ENCODE data around the gene PTPRJ.

The PTPRJ gene

DNA sequence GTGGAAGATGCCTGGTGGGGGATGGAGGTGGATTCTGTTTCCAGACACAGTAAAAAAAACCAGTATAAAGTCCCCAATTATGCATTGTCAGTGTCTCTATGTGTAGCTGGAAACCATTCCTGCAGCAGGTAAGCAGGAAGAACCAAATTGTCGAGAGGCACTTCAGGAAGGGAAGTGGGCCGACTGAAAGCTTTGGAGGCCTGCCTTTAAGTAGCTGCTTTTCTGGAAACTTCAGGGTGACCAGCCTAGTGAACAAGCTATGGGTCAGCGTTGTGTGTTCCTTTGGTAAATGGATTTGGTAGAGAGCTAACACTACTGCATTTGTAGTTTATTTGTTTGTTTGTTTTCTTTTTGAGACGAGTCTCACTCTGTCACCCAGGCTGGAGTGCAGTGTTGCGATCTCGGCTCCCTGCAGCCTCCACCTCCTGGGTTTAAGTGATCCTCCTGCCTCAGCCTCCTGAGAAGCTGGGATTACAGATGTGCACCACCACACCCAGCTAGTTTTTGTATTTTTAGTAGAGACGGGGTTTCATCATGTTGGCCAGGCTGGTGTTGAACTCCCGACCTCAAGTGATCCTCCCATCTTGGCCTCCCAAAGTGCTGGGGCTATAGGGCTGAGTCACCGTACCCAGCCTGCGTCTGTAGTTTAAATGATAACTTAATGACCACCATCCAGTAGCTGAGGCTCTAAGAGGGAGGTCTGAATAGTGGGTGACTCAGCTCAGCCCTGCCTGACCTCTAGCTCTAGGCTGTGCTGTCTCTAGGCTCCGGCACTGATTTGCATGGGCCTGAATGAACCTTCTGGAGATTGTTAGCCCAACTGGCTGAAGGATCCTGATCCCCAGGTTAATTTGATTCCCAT is 12.8 kb downstream of the PTPRJ start:
- FAIRE-seq (peak; percentile 69), DNase-seq (ENCODE audit: insufficient read length, low spot score) (peak; percentile 81)

DNA sequence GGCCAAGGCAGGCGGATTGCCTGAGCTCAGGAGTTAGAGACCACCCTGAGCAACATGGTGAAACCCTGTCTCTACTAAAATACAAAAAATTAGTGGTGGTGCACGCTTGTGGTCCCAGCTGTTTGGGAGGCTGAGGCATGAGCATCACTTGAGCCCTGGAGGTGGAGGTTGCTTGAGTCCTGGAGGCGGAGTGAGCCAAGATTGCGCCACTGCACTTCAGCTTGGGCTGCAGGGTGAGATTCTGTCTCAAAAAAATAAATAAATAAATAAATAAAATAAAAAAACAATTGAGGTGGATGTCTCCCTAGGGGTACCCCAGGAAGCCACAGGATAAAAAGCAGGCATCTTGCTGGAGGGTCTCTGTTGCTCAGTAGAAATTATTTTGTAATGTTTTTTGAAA is 14.1 kb downstream of the PTPRJ start:
- FAIRE-seq (no peak), DNase-seq (ENCODE audit: insufficient read length, low spot score) (no peak)

DNA sequence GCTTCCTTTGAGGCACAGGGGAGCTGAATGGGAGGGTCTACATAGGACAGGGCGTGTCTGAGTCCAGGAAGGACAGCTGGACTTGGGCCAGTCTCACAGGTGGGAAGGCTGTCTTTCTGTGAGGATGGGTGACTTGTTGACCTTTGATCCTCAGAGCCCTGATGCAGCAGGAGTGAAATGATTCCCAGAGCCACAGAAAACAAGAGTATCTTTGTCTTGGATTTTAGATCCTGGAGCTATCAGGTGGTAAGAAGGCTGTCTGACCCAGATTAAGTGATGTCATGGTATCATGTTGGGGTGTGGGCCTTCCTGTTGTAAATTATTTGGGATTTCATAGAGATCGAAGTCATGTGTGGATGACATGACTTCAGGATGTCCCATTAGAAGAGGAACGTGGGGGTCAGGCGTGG is 15.0 kb downstream of the PTPRJ start:
- DNase-seq (ENCODE audit: insufficient read length, low spot score), result no peak

DNA sequence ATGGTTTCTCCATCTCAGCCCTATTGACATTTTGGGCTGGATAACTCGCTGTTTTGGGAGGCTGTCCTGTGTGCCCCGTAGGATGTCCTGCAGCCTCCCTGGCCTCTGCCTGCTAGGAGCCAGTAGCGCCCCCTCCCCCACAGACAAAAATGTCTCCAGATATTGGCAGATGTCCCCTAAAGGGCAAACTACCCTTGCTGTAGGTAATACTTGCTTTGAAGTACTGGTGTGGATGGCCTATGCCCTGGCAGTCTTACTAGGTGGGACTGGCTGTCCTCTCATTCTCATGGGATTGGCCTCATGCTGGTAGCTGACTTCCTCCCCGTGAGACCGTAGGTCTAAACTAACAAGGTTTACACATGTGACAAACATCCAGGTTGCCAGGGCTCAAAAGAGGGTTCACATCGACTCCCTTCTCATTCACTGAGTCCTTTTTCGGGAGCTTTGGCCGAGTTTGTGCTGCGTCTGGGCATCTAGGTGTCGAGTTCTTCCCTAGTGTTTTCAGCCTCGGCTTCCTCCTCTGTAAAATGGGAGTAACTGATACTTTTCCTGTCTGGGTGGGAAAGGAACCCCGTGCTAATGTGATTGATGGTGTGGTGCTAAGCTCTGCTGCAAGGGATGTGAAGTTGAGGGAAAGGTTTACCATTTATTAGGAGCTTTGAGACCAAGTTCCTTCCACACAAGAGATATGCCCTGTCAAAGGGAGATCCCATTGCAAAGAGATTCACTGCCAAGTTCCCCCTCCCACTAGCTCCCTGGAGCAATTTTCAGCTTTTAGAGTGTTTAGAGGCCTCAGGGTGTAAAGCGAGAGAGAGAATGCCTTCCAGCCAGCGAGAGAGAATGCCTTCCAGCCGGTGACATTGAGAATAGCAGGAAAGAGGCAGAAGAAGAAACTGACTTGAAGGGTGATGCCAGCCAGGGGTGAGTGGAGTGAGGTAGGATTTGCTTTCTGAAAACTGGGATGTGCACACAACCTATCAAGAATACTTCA is 17.0 kb downstream of the PTPRJ start:
- FAIRE-seq (no peak), DNase-seq (ENCODE audit: insufficient read length, low spot score) (no peak)

More for the DNA sequence above, 15.0 kb downstream of the PTPRJ start:
- no peak for FAIRE-seq

DNA sequence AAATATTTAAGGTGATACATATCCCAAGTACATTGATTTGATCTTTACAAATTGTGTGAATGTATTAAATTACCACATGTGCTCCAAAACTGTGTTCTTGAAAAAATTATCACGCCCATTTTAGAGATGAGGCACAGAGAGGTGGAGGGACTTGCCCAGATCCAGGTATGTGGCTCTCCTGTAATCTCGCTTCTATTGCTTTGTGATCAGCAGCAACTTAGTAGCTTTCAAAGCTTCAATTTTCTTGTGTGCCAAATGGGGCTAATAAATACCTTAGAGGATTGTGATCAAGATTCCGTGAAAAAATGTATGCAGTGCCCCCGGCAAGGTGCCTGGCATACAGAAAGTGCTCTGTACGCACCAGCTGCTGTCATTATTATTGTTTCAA is 18.0 kb downstream of the PTPRJ start:
- DNase-seq (ENCODE audit: insufficient read length, low spot score) (no peak), FAIRE-seq (no peak)

DNA sequence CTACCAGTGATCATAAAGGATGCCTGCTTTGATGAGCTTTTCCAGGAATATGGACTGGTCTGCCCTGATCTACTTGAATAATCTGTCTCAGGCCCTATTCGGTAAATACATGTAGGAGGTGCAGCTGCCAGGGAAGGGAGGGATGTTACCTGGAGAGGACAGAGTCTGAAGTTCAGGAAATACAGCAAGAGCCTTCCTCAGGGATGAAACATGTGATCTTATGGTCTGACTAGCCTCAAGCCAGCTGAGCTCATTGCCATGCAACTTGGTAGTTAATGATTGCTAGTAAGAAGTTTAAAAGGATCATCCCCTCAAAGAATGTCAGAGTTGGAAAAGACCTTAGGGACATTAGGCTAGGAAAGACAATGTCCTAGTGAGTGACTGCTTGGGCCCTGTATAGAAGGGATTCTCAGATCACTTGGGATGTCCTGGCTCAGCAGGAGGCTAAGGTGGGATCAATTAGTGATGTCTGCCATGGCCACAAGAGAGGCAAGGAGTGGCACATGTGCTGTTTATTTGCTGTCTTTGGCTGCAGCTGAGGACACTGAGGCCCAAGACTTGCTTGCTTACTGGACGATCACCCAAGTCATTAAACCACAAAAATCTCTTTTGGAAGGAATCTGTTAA is 18.5 kb downstream of the PTPRJ start:
- no peak for FAIRE-seq
- DNase-seq (ENCODE audit: insufficient read length, low spot score), result no peak

DNA sequence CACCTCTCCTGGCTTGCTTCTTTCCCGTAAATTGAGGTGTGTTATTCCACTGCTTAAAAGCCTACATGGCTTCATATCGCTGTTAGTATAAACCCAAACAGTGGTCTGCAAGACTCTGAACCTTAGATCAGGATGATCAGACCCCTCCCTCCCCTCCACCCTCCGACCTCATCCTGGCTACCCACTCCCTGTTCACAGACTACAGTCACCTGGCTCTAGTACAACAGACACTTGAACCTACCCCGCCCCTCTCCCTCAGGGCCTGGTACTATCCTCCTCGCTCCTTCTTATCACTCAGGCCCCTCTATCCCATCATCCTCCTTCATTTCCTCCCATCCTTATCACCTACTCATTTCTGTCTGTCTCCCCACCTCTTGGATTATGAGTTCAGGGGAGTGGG is 20.1 kb downstream of the PTPRJ start:
- FAIRE-seq, result no peak
- DNase-seq (ENCODE audit: insufficient read length, low spot score), result no peak

DNA sequence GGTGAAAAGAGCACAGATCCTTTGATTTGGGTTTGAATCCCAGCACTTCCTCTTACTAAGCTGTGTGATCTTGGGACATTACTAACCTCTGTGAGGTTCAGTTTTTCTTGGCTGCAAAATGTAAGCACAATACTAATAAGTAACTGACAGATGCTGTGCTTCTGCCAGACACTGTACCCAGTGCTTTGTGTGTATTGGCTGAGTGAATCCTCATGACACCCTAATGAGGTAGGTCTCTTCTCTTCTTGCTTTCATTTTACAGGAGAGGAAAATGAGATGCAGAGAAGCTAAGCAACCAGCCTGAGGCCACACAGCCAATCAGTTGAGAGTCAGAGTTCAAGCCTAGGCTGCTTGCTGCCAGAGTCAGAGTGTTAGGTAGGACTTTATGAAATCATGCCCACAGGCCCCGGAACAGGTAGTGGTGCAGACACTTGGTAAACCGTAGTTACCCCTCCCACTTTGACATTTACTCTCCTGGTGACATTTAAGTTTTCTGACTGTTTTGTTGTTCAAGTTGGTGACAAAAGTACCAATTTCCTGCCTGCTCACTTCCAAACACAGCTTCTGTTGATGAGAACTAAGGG is 21.2 kb downstream of the PTPRJ start:
- no peak for FAIRE-seq
- no peak for DNase-seq (ENCODE audit: insufficient read length, low spot score)

DNA sequence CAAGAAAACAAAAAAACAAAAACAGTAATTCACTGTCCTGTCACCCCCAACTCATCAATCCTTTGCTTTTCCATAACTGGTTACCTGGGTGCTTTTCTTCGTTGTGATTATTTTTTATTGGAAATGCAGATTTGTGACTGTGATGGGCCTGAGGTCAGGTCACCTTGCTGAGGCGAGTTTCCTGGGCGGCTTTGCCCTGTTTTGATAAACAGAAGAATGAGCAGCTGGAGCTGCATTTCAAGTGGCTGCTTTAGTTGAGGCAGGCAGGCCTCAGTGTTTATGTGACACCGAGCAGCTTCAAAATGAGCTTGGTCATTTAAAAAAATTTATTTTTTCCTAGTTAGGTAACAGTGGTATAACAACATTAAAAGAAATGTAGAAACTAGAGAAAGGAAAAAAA is 22.2 kb downstream of the PTPRJ start:
- FAIRE-seq, result no peak
- no peak for DNase-seq (ENCODE audit: insufficient read length, low spot score)

DNA sequence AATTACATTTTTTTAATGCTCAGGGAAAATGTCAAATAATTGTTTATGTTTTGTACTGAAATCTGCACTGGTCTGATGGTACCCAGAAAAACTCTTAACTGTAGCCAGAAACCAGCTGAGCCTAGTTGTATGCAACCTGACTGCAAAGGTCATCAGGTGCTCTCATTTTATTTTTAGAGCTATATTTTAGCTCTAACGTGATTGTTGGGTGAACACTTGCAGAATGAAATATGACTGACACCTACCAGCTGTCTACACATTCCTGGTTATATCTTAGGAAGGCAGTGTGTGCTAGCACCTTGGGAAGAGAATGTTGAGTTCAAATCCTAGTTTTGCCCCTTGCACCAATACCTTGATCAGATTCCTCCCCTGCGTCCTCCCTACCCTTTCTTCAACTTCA is 23.6 kb downstream of the PTPRJ start:
- FAIRE-seq, result no peak
- DNase-seq (ENCODE audit: insufficient read length, low spot score), result no peak

DNA sequence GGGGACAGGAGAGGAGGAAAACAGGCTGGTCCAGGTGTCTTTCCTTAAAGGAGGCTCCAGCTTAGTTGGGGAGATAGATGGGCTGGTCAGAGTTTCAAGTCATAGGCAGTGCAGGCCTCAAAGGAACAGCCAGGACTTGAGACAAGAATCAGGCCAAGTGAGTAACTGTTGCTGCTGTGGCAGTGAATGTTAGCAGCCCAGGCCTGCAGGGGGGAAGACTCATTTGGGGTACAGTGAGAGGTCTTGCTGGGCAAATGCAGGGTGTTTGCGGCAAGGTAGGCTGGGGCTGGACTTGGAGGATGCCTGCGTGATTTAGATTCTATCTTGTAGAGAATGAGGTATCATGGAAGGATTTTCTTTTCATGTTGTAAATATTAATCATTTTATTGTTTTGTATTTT is 24.1 kb downstream of the PTPRJ start:
- FAIRE-seq (no peak), DNase-seq (ENCODE audit: insufficient read length, low spot score) (no peak)

DNA sequence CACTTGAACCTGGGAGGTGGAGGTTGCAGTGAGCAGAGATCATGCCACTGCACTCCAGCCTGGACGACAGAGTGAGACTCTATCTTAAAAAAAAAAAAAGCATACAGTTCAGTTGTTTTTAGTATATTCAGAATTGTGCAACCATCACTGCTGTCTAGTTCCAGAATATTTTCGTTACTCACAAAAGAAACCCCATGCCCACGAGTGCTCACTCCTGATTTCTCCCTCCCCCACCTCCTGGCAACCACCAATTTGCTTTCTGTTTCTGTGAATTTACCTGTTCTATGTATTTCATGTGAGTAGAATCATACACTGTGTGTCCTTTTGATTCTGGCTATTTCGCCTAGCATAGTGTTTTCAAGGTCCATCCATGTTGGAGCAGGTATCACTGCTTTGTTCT is 24.8 kb downstream of the PTPRJ start:
- FAIRE-seq (no peak), DNase-seq (ENCODE audit: insufficient read length, low spot score) (no peak)

DNA sequence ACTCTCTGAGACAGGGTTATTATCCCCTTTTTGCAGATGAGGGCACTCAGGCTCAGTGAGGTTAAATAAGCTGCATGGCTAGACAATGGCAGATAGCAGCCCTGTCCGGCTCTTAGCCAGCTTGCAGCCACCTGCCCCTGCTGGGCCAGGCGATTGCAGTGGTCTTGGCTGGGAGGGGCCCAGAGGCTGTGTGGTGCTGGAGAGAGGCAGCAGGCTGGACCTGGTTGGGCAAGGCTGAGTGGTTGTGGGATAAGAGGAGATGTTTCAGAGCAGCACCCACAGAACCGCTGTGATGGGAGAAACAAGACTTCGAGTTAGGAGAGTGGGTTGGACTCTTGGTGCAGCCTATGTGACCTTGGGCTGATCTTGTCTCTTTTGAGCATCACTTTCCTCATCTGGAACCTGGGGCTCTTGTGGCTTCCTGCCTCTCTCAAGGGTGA is 25.5 kb downstream of the PTPRJ start:
- no peak for DNase-seq (ENCODE audit: insufficient read length, low spot score)
- FAIRE-seq, result no peak

DNA sequence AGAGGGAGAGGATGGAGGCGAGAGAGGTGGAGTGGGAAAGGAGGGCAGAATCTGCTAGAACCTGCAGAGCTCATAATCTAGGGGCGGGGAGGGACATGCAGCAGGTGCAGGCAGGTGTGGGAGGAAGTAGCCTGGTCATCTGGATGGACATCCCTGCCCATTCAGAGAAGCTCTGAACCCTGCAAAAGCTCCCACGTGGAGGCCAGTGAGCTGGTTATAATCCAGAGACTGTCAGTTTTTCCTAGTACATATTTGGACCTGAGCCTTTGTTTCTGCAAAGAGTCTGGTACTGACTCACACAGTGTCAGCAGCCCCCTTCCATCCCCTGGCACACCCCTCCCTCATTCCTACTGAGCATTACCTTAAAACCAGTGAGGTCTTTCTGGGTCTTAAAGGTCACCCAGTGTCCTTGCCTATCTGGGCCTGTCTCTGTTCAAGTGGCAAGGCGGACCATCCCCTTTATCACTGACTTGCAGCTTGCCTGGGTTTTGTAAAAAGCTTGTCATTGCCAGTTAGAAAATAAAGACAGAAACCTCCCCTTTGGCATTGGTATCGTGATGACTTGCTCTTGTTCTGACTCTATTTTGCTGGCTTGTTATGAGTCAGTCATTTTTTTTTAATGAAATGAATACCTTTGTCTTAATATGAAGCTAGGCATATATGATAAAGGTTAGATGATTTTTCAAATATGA is 26.1 kb downstream of the PTPRJ start:
- FAIRE-seq (no peak), DNase-seq (ENCODE audit: insufficient read length, low spot score) (no peak)

DNA sequence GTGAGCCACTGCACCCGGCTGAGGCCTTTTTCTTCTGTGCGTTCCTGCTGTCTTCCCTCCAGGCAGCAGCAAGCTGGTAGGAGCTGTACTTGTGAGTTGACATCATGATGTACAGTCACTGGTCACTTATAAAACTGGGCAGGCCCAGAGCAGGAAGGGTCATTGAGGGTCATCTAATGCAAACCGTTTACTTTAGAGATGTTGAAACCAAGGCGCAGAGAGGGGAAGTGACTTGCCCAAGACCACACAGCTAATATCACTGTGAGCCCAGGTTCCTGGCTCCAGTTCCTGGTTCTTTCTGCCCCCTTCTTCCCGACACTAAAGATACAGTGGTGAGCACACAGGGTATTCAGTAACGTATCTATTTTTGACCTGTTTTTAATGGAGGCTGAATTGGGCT is 27.3 kb downstream of the PTPRJ start:
- FAIRE-seq, result no peak
- no peak for DNase-seq (ENCODE audit: insufficient read length, low spot score)

DNA sequence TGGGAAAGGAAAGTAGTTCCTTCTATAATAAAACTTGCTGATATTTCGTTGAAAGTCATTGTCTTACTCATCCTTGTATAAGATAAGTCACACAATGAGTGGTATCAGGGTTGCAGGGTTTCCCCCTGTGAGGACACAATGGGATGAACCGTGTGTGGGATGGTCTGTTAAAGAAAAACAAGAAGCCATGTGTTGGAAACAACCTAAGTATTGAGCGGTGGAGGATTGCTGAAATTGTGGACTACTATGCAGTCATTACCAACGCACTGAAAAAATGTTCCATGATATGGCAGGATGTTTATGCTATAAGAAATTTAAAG is 28.6 kb downstream of the PTPRJ start:
- no peak for FAIRE-seq
- DNase-seq (ENCODE audit: insufficient read length, low spot score), result no peak

DNA sequence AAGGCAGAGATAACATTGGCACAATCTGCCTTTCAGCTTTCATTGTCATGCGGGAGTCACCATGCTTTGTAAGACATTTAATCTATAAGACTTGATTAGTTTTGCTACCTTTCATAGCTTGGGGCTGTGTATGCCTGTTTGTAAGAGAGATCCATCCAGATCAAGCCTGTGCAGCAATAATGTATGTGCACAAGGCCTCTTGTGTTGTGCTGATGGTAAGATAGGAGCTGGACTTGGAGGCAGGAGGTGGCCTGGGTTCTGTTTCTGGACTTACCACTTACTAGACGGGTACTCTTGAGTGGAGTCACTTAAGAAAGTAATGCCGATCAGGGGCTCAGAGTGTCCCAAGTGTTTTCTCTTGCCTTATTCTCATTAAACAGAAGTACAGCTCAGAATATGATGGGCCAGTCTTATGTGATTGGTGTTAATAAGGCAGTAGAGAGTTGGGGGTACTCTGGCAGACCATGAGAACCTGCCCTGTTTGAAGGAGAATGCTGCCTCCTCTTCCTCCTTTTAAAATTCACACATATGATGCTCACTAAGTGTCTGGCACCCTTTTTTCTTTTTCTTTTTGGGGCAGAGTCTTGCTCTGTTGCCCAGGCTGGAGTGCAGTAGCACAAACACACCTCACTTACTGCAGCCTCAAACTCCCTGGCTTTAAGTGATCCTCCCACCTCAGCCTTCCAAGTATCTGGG is 30.9 kb downstream of the PTPRJ start:
- DNase-seq (ENCODE audit: insufficient read length, low spot score) (no peak), FAIRE-seq (no peak)

DNA sequence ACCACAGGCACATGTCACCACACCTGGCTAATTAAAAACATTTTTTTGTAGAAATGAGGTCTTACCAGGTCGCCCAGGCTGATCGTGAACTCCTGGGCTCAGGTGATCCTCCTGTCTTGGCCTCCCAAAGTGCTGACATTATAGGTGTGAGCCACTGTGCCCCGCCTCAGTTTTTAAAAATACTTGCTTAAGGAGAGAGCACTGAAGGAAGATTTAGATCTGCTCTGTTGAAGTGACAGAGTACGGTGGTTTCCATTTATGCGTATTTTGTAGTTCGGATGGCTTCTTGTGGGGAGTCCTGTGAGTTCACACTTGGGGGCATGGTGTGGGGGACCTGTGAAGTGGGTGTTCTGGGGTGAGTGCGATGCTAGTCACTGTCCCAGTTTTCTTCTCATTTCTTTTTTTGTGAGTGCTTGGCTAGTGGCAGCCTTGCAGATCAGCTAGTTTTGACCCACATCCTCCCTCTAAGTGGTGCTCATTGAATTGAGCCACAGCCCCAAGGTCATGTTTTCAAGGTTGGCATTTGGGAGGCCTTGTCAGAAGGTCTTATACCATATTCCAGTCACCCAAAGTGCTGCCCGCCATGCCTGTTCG is 31.5 kb downstream of the PTPRJ start:
- DNase-seq (ENCODE audit: insufficient read length, low spot score) (no peak), FAIRE-seq (no peak)

DNA sequence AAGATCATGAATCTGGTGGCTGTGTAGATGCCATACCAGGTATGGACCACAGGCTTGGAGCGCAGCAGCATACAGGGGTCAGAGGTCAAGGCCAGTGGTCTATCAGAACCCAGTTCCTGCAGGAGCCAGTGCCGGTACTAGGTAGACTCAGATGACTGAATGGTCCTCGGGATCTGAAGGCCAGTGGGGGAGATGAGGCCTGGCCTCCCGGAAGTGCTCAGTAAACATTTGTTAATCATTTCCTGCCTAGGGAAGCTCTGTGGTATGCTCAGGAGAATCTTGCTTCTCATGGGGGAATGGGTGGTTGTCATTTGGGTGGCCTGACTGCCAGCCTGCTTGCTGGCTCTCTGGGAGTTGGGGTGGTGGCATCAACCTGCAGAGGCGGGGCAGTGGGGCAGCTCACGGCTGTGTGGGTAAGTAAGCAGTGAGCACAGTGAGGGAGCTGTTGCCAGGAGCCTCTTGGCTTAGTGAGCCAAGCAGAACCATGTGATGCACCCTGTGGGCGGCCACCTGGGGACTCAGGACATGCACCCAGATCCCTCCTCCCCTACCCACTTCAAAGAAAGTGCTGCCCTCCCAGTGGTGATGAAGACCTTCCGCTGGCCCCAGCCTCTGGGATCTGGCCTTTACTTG is 33.0 kb downstream of the PTPRJ start:
- DNase-seq (ENCODE audit: insufficient read length, low spot score) (no peak), FAIRE-seq (no peak)

Measured in HTR-8/SVneo (cell line).